Gastrocnemius medialis (tissue), 4 donors: ENCODE results near the gene FARS2. TPM values are rescaled to one million over a fixed set of nuclear protein-coding genes. Genes with fewer than 3 reads are reported as not detected.

Experiments
- ATAC-seq, 2 donors: fragments of 150-250 bp; one replicate each; pipeline ENCODE4 v1.9.1; 2016
- DNase-seq, 2 donors: peaks; one replicate each; pipeline ENCODE4 v3.0.0-alpha.2; 2019
- H3K27ac ChIP-seq, 4 donors: fragments of 200-600 bp; sonication (generic); 1 replicate in 1 of 4; 2 replicates in 3 of 4; pipeline ENCODE4 v1.5.1; 2016 to 2018; ENCODE audit warnings: mild to moderate bottlenecking in 2 of 4, moderate library complexity in 1 of 4
- H3K27me3 ChIP-seq, 3 donors: fragments of 200-600 bp; sonication (generic) in 2 of 3; 1 replicate in 1 of 3; 2 replicates in 2 of 3; pipeline versions ENCODE4 v1.5.1 to v1.6.0; 2016 to 2019; ENCODE audit warnings: mild to moderate bottlenecking in 1 of 3, moderate library complexity in 1 of 3
- H3K36me3 ChIP-seq, 2 donors: fragments of 200-600 bp; sonication (generic) in 1 of 2; one replicate each; pipeline ENCODE4 v1.5.1; 2017 to 2018
- H3K4me1 ChIP-seq, 2 donors: fragments of 200-600 bp; sonication (generic) in 1 of 2; one replicate each; pipeline ENCODE4 v1.5.1; 2016 to 2017; ENCODE audit warnings: mild to moderate bottlenecking in 2 of 2
- H3K4me3 ChIP-seq, 4 donors: fragments of 200-600 bp; sonication (generic) in 3 of 4; 1 replicate in 1 of 4; 2 replicates in 3 of 4; pipeline ENCODE4 v1.5.1; 2016 to 2019; ENCODE audit warnings: mild to moderate bottlenecking in 2 of 4
- H3K9me3 ChIP-seq, 3 donors: fragments of 200-600 bp; sonication (generic) in 2 of 3; 1 replicate in 1 of 3; 2 replicates in 2 of 3; pipeline ENCODE4 v1.5.1; 2016 to 2019
- CTCF ChIP-seq, 5 experiments: fragments of 450-650 bp in 3 of 5; fragments of 200-600 bp in 2 of 5; sonication (generic) in 2 of 5; IDR thresholded peaks in 4 of 5; conservative IDR thresholded peaks in 1 of 5; 1 replicate in 4 of 5; 2 replicates in 1 of 5; pipeline ENCODE4 v1.5.1; 2016 to 2019; ENCODE audit warnings: antibody characterized with exemption in 5 of 5, mild to moderate bottlenecking in 3 of 5, moderate library complexity in 3 of 5
- POLR2A ChIP-seq, 2 donors: fragments of 450-650 bp; IDR thresholded peaks; one replicate each; pipeline ENCODE4 v1.6.1; 2017; ENCODE audit warnings: antibody characterized with exemption in 2 of 2, mild to moderate bottlenecking in 2 of 2, moderate library complexity in 2 of 2
- in situ Hi-C, 4 donors: fragments of 200-750 bp; cut with MboI; loops; one replicate each; pipeline versions ENCODE4 v1.15.0 to v1.8.0; 2017; ENCODE audit warnings: low sequenced_read_pairs in 4 of 4
- intact Hi-C: fragments of 100-400 bp; cut with DNase I; formaldehyde crosslinking; loops from one replicate; pipeline ENCODE4 v1.15.1; 2023; ENCODE audit warnings: low total_unique reads
- total RNA-seq, 4 donors: library from RNA; depleted of rRNA; stranded (reverse); fragments of >200 nt; gene quantifications; one replicate each; pipeline versions ENCODE4 v1.1.0 to v1.2.3, GENCODE V29; 2016

FARS2 gene
- total RNA-seq, 4 donors from 2014 or later, result 13.6 to 24.0 (median 15.8) TPM

GRCh38 chr6:5305968-5306626 lies 44.8 kb downstream of the FARS2 start:
- TF ChIP-seq CTCF (IDR thresholded peaks at IDR 0.05 in 4 of 5, conservative IDR thresholded peaks at IDR 0.05 in 1 of 5) (no peak), POLR2A (IDR thresholded peaks at IDR 0.05) (no peak)
- no peaks in the 10 kb centered on the region for H3K9me3 ChIP-seq
- ATAC-seq, result no peak
- no peak overlapping the region for H3K27ac ChIP-seq
- DNase-seq, result no peak
- H3K27me3 ChIP-seq, result no peaks in the 10 kb centered on the region
- in situ Hi-C loops (loop anchor here in 2 of 4 donors (10.0 kb wide), 2 partner anchors 151 to 161 kb away; no protein-coding TSS in a partner anchor), intact Hi-C loops (no loop called here)
- no peak overlapping the region for H3K4me3 ChIP-seq
- H3K4me1 ChIP-seq, result peaks cover 15 to 19% of the 10 kb centered on the region in 2 donors
- H3K36me3 ChIP-seq, result no peaks in the 10 kb centered on the region

- no peak for ATAC-seq
- in situ Hi-C loops (loop anchor here in 2 of 4 donors (10.0 kb wide), 2 partner anchors 152 to 162 kb away; no protein-coding TSS in a partner anchor), intact Hi-C loops (no loop called here)
- Histone ChIP-seq H3K27me3 (no peaks in the 10 kb centered on the region), H3K27ac (no peak overlapping the region), H3K4me1 (peaks cover 14 to 17% of the 10 kb centered on the region in 2 donors), H3K9me3 (no peaks in the 10 kb centered on the region), H3K36me3 (no peaks in the 10 kb centered on the region), H3K4me3 (no peak overlapping the region)
- DNase-seq, result no peak
- TF ChIP-seq CTCF (IDR thresholded peaks at IDR 0.05 in 4 of 5, conservative IDR thresholded peaks at IDR 0.05 in 1 of 5) (no peak), POLR2A (IDR thresholded peaks at IDR 0.05) (no peak)
Observed at GRCh38 chr6:5307058-5307457, 45.7 kb downstream of the FARS2 start.

GRCh38 chr6:5308066-5308465 lies 46.8 kb downstream of the FARS2 start:
- Histone ChIP-seq H3K27me3 (no peaks in the 10 kb centered on the region), H3K4me3 (no peak overlapping the region), H3K9me3 (no peaks in the 10 kb centered on the region), H3K27ac (no peak overlapping the region), H3K36me3 (no peaks in the 10 kb centered on the region), H3K4me1 (peaks cover 4 to 7% of the 10 kb centered on the region in 2 donors)
- no peak for TF ChIP-seq POLR2A (IDR thresholded peaks at IDR 0.05)
- TF ChIP-seq CTCF (IDR thresholded peaks at IDR 0.05 in 4 of 5, conservative IDR thresholded peaks at IDR 0.05 in 1 of 5), result no peak
- DNase-seq (no peak), ATAC-seq (no peak)
- in situ Hi-C loops (loop anchor here in 2 of 4 donors (10.0 kb wide), 2 partner anchors 153 to 163 kb away; no protein-coding TSS in a partner anchor), intact Hi-C loops (no loop called here)

- Histone ChIP-seq H3K27me3 (no peaks in the 10 kb centered on the region), H3K4me3 (no peak overlapping the region), H3K4me1 (peaks cover 24 to 27% of the 10 kb centered on the region in 2 donors), H3K27ac (no peak overlapping the region), H3K36me3 (no peaks in the 10 kb centered on the region), H3K9me3 (no peaks in the 10 kb centered on the region)
- no peak for ATAC-seq
- intact Hi-C loops (no loop called here), in situ Hi-C loops (no loop called here)
- DNase-seq, result no peak
- TF ChIP-seq CTCF (IDR thresholded peaks at IDR 0.05 in 4 of 5, conservative IDR thresholded peaks at IDR 0.05 in 1 of 5) (no peak), POLR2A (IDR thresholded peaks at IDR 0.05) (no peak)
Observed at GRCh38 chr6:5314191-5314865, 53.0 kb downstream of the FARS2 start.
